Osteoblast (primary cell): ENCODE data around the gene DDX10. TPM values are rescaled to one million over a fixed set of nuclear protein-coding genes. Genes with fewer than 3 reads are reported as not detected.

Experiments used
- DNase-seq: peaks from one replicate; pipeline ENCODE4 v3.0.0; 2011; ENCODE audit warnings: low spot score, mixed read lengths; ENCODE audit not compliant: insufficient read length; ENCODE audit errors: missing footprints
- H2AFZ ChIP-seq: 2 replicates; pipeline ENCODE4 v1.6.0; 2011; ENCODE audit warnings: mild to moderate bottlenecking, low read length
- H3K27ac ChIP-seq: 2 replicates; pipeline ENCODE4 v1.5.1; 2011; ENCODE audit warnings: mild to moderate bottlenecking, low read depth, low read length, moderate library complexity
- H3K27me3 ChIP-seq: 2 replicates; pipeline ENCODE4 v1.6.0; 2012; ENCODE audit warnings: mild to moderate bottlenecking, control low read depth, inconsistent platforms, low read length, moderate library complexity; ENCODE audit not compliant: insufficient read depth
- H3K36me3 ChIP-seq: 2 replicates; pipeline ENCODE4 v1.5.1; 2011; ENCODE audit warnings: mild to moderate bottlenecking, low read length, control low read depth, moderate library complexity; ENCODE audit not compliant: insufficient read depth
- H3K4me1 ChIP-seq: 2 replicates; pipeline ENCODE4 v1.5.1; 2011; ENCODE audit warnings: mild to moderate bottlenecking, low read length, control low read depth, moderate library complexity; ENCODE audit not compliant: insufficient read depth
- H3K4me2 ChIP-seq: 2 replicates; pipeline ENCODE4 v1.6.0; 2011; ENCODE audit warnings: mild to moderate bottlenecking, low read length; ENCODE audit not compliant: insufficient read depth
- H3K4me3 ChIP-seq: fragments of 200-600 bp; sonication (generic); 3 replicates; pipeline ENCODE4 v1.5.1; 2012; ENCODE audit warnings: mild to moderate bottlenecking, low read length, inconsistent platforms; ENCODE audit not compliant: insufficient read depth
- H3K79me2 ChIP-seq: 2 replicates; pipeline ENCODE4 v1.6.0; 2012; ENCODE audit warnings: mild to moderate bottlenecking, low read length, control low read depth, inconsistent platforms; ENCODE audit not compliant: insufficient read depth
- H3K9me3 ChIP-seq: 2 replicates; pipeline ENCODE4 v1.5.1; 2011; ENCODE audit warnings: low read depth, low read length, control low read depth
- H4K20me1 ChIP-seq: 2 replicates; pipeline ENCODE4 v1.6.0; 2012; ENCODE audit warnings: mild to moderate bottlenecking, low read length, control low read depth; ENCODE audit not compliant: insufficient read depth
- CTCF ChIP-seq: IDR thresholded peaks from 2 replicates; pipeline ENCODE4 v1.5.1; 2011; ENCODE audit warnings: mild to moderate bottlenecking, low read depth, low read length, moderate library complexity; ENCODE audit errors: extremely low read depth
- total RNA-seq: library from RNA; depleted of rRNA; stranded (reverse); fragments of >200 nt; gene quantifications from 2 replicates; pipeline ENCODE4 v1.2.3, GENCODE V29; 2012

DDX10 gene
- total RNA-seq, 1 donor: 16.6 TPM

GRCh38 chr11:108726077-108726800 lies 61.4 kb downstream of the DDX10 start:
- no peaks in the 10 kb centered on the region for H4K20me1 ChIP-seq
- no peak overlapping the region for H3K4me3 ChIP-seq
- H3K9me3 ChIP-seq: no peaks in the 10 kb centered on the region
- no peak overlapping the region for H2AFZ ChIP-seq
- no peak overlapping the region for H3K27ac ChIP-seq
- no peak for TF ChIP-seq CTCF
- H3K27me3 ChIP-seq: no peaks in the 10 kb centered on the region
- no peaks in the 10 kb centered on the region for H3K36me3 ChIP-seq
- H3K4me2 ChIP-seq: no peak overlapping the region
- H3K79me2 ChIP-seq: peaks cover 15% of the 10 kb centered on the region
- peaks cover 15% of the 10 kb centered on the region for H3K4me1 ChIP-seq
- DNase-seq: no peak

- no peak overlapping the region for H2AFZ ChIP-seq
- peaks cover 17% of the 10 kb centered on the region for H3K79me2 ChIP-seq
- TF ChIP-seq CTCF: no peak
- no peaks in the 10 kb centered on the region for H4K20me1 ChIP-seq
- no peak overlapping the region for H3K27ac ChIP-seq
- no peaks in the 10 kb centered on the region for H3K9me3 ChIP-seq
- DNase-seq: no peak
- no peaks in the 10 kb centered on the region for H3K27me3 ChIP-seq
- H3K4me1 ChIP-seq: peaks cover 15% of the 10 kb centered on the region
- H3K4me2 ChIP-seq: no peak overlapping the region
- H3K36me3 ChIP-seq: no peaks in the 10 kb centered on the region
- no peak overlapping the region for H3K4me3 ChIP-seq
These were observed 62.8 kb downstream of the DDX10 start for GRCh38 chr11:108727665-108728064.

GRCh38 chr11:108729227-108729871 lies 64.5 kb downstream of the DDX10 start:
- no peak for DNase-seq
- TF ChIP-seq CTCF: no peak
- Histone ChIP-seq H3K79me2 (peaks cover 22% of the 10 kb centered on the region), H3K36me3 (no peaks in the 10 kb centered on the region), H3K27ac (peak overlapping the region; percentile 44), H3K27me3 (no peaks in the 10 kb centered on the region), H3K4me2 (no peak overlapping the region), H3K4me3 (no peak overlapping the region), H3K9me3 (no peaks in the 10 kb centered on the region), H4K20me1 (peaks cover 4% of the 10 kb centered on the region), H3K4me1 (peaks cover 27% of the 10 kb centered on the region), H2AFZ (no peak overlapping the region)

DNA sequence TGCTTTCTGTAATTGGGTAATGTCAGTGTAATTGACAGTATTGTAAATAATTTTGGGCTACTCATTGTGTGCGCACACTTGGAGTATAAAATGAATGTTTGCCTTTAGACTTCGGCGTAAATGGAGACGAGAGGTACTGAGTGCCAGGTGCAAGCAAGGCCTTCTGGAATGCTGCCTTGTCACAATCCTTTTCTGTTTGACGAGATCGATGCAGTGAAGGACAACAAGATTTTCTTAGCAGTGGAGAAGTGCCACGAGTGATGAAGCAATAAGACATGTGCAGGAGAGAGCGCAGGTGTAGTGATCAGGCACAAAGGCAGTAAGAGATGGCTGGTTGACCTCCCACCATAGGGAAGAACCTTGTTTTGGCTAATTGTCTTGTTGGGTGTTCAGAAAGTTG lies 67.5 kb downstream of the DDX10 start:
- Histone ChIP-seq H3K9me3 (no peaks in the 10 kb centered on the region), H3K4me1 (peaks cover 30% of the 10 kb centered on the region), H4K20me1 (peaks cover 4% of the 10 kb centered on the region), H3K27me3 (no peaks in the 10 kb centered on the region), H3K79me2 (peaks cover 27% of the 10 kb centered on the region), H3K27ac (no peak overlapping the region), H2AFZ (no peak overlapping the region), H3K36me3 (no peaks in the 10 kb centered on the region), H3K4me2 (no peak overlapping the region), H3K4me3 (no peak overlapping the region)
- TF ChIP-seq CTCF: no peak
- DNase-seq: no peak
